GM12864 (cell line): ENCODE results near the gene SLC9A3.

Source experiments
- DNase-seq: peaks from one replicate; pipeline ENCODE4 v3.0.0-alpha.2; 2011; ENCODE audit warnings: low read depth
- H3K4me3 ChIP-seq: 2 replicates; pipeline ENCODE4 v1.5.1; 2011; ENCODE audit warnings: mild to moderate bottlenecking, low read depth, low read length, control low read depth
- CTCF ChIP-seq: IDR thresholded peaks from 2 replicates; pipeline ENCODE4 v1.5.1; 2011; ENCODE audit warnings: low read depth, mild to moderate bottlenecking, moderate library complexity, low read length, control low read depth, inconsistent platforms; ENCODE audit errors: missing control alignments

SLC9A3 gene

GRCh38 chr5:439636-440035 is 84.6 kb downstream of the SLC9A3 start:
- DNase-seq: no peak
- H3K4me3 ChIP-seq: no peak overlapping the region
- no peak for TF ChIP-seq CTCF

DNA sequence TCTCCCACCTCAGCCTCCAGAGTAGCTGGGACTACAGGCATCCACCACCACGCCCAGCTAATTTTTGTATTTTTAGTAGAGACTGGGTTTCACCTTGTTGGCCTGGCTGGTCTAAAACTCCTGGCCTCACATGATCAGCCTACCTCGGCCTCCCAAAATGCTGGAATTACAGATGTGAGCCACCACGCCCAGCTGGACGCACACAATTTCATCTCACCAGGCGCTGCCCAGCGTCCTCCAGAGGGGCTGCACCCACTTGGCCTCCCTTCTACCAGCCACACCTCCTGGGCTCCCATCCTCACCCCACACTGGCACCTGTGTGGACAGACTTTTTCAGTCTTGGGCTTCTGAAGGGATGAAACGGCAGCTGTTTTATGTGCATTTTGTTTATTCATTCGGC is 85.1 kb downstream of the SLC9A3 start:
- H3K4me3 ChIP-seq: no peak overlapping the region
- no peak for TF ChIP-seq CTCF
- no peak for DNase-seq

GRCh38 chr5:438481-438981 is 85.7 kb downstream of the SLC9A3 start:
- H3K4me3 ChIP-seq: no peak overlapping the region
- DNase-seq: no peak
- no peak for TF ChIP-seq CTCF

DNA sequence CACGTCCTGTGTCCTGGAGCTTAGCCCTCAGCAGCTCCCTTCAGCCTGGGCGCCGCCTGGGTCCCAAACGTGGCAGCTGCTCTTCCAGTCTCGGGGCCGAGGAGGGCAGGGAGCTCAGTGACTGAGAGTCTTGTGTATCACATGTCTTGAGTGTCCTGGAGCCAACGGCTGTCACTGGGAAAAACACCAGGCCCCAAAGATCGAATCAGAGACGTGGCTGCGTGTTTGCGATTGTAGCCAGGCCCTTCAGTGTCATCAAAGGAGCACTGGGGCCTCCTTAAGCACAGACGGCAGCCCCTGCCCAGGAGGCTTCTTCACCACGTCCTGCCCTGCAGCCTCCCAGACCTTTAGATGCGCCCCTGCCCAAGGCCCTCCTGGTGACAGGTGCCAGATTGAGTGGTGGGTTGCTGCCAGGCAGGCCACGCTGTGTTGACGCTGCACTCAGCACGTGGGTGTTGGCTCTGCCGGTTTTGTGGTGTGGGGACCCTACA is 86.9 kb downstream of the SLC9A3 start:
- TF ChIP-seq CTCF: no peak
- no peak overlapping the region for H3K4me3 ChIP-seq
- no peak for DNase-seq

GRCh38 chr5:436641-436975 is 87.6 kb downstream of the SLC9A3 start:
- TF ChIP-seq CTCF: no peak
- H3K4me3 ChIP-seq: no peak overlapping the region
- DNase-seq: no peak

- no peak for DNase-seq
- peak; percentile 27 for TF ChIP-seq CTCF
- H3K4me3 ChIP-seq: no peak overlapping the region
Measured at GRCh38 chr5:435961-436640, 88.1 kb downstream of the SLC9A3 start.

DNA sequence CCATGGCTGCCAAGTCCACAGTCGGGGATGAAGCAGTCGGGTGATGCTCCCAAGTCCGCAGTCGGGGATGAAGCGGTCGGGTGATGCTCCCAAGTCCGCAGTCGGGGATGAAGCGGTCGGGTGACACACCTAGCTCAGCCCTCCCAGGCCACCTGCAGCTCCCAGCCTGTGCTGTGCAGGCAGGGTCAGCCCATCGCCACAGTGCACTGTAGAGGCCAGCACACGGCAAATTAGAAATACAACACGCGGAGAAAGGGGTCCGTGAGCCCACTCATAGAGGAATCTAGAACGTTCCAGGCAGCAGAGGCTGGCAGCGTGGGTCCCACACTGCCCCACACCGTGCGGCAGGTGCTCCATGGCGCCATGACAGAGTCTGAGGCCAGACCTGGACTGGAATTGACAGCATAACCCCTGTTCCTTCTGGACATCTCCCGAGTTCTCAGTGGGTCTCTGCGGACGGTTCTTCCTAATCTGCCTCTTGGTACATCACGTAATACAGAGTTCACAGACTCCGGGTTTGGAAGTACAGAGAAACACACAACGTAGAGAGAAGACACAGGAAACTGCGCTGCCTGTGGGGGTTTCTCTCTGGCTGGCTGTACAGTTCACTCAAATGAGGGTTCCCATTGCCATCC is 89.0 kb downstream of the SLC9A3 start:
- no peak for TF ChIP-seq CTCF

More for the DNA sequence above, 89.0 kb downstream of the SLC9A3 start:
- no peak for DNase-seq
- H3K4me3 ChIP-seq: no peak overlapping the region
